ENCODE data around the gene SLC12A7. TPM values are rescaled to one million over a fixed set of nuclear protein-coding genes. Genes with fewer than 3 reads are reported as not detected.

The SLC12A7 gene
- total RNA-seq, 2 experiments from 2014 or later, result 0.06 TPM; not detected in 1

DNA sequence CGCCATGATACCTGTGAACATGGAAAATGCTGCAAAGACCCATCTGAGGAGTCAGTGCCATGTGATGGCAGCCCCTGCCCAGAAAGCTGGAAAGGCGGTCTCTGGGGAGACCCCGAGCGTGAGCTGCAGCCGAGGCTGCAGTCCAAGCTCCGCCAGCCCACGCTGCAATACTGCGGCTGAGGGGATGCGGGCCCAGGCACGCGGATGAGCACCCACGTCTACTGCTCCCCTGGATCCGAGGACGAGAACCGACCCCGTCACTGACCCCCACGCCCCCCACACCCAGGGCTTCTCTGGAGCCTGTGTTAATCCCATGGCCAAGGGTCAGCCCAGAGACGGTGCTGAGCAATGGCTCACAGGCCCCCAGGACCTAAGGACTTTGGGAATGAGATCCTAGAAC lies 32.4 kb downstream of the SLC12A7 start:
- H3K4me2 ChIP-seq (ENCODE audit: low read length), result no peak overlapping the region
- DNase-seq (ENCODE audit: low spot score), result no peak
- no peaks in the 10 kb centered on the region for H3K36me3 ChIP-seq (ENCODE audit: insufficient read depth, low read length)
- ChIA-PET CTCF (ENCODE audit: unreplicated experiment) (no interaction called here), POLR2A (no interaction called here)
- no peaks in the 10 kb centered on the region for H3K4me1 ChIP-seq (ENCODE audit: insufficient read depth, low read length, poor library complexity, severe bottlenecking)
- no peak overlapping the region for H3K4me3 ChIP-seq (ENCODE audit: low read depth, low read length, poor library complexity, severe bottlenecking)
- TF ChIP-seq EZH2phosphoT487 (IDR thresholded peaks at IDR 0.05; ENCODE audit: borderline replicate concordance, low read depth, low read length), result no peak
- TF ChIP-seq, protein P1, sequence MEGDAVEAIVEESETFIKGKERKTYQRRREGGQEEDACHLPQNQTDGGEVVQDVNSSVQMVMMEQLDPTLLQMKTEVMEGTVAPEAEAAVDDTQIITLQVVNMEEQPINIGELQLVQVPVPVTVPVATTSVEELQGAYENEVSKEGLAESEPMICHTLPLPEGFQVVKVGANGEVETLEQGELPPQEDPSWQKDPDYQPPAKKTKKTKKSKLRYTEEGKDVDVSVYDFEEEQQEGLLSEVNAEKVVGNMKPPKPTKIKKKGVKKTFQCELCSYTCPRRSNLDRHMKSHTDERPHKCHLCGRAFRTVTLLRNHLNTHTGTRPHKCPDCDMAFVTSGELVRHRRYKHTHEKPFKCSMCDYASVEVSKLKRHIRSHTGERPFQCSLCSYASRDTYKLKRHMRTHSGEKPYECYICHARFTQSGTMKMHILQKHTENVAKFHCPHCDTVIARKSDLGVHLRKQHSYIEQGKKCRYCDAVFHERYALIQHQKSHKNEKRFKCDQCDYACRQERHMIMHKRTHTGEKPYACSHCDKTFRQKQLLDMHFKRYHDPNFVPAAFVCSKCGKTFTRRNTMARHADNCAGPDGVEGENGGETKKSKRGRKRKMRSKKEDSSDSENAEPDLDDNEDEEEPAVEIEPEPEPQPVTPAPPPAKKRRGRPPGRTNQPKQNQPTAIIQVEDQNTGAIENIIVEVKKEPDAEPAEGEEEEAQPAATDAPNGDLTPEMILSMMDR (conservative IDR thresholded peaks at IDR 0.05; ENCODE audit: low read length), result no peak
- no TSS peak for BruUV-seq (replicated peaks)
- no peaks in the 10 kb centered on the region for H3K9me3 ChIP-seq (ENCODE audit: low read length)
- H3K79me2 ChIP-seq (ENCODE audit: insufficient read depth, low read depth, low read length), result no peaks in the 10 kb centered on the region
- intact Hi-C loops (cut with micrococcal nuclease; ENCODE audit: unreplicated experiment), result no loop called here
- no peaks in the 10 kb centered on the region for H3K9me2 ChIP-seq (ENCODE audit: insufficient read depth, low read length)
- no peak overlapping the region for H2AFZ ChIP-seq (ENCODE audit: low read length)
- no peak overlapping the region for H3K27ac ChIP-seq (ENCODE audit: low read depth, low read length, poor library complexity, severe bottlenecking)
- no peaks in the 10 kb centered on the region for H4K20me1 ChIP-seq (ENCODE audit: insufficient read depth, low read length)

DNA sequence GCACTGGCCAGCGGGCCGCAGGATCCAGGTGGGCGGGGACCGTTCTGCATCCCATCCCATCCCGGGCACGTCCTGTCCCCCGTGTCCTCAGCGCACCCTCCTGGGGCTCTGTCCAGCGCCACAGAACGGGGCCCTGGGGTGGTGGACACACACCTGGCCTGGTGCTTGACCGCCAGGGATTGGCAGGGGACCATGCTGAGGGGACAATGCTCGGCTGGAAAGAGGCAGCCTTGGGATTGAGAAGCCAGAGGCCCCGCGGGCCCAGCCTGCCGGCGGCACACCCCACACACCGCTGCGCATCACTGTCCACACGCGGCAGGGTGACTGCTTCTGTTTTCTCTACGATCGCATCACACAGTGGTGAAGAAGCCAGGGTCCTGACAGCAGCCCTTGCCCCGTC lies 33.0 kb downstream of the SLC12A7 start:
- Histone ChIP-seq H3K27ac (ENCODE audit: low read depth, low read length, poor library complexity, severe bottlenecking) (no peak overlapping the region), H3K4me2 (ENCODE audit: low read length) (no peak overlapping the region), H3K9me3 (ENCODE audit: low read length) (no peaks in the 10 kb centered on the region), H3K9me2 (ENCODE audit: insufficient read depth, low read length) (no peaks in the 10 kb centered on the region), H3K79me2 (ENCODE audit: insufficient read depth, low read depth, low read length) (no peaks in the 10 kb centered on the region), H4K20me1 (ENCODE audit: insufficient read depth, low read length) (no peaks in the 10 kb centered on the region), H3K36me3 (ENCODE audit: insufficient read depth, low read length) (no peaks in the 10 kb centered on the region), H2AFZ (ENCODE audit: low read length) (no peak overlapping the region), H3K4me3 (ENCODE audit: low read depth, low read length, poor library complexity, severe bottlenecking) (no peak overlapping the region), H3K4me1 (ENCODE audit: insufficient read depth, low read length, poor library complexity, severe bottlenecking) (no peaks in the 10 kb centered on the region)
- intact Hi-C loops (cut with micrococcal nuclease; ENCODE audit: unreplicated experiment), result no loop called here
- no peak for TF ChIP-seq EZH2phosphoT487 (IDR thresholded peaks at IDR 0.05; ENCODE audit: borderline replicate concordance, low read depth, low read length)
- TF ChIP-seq, protein P1 (conservative IDR thresholded peaks at IDR 0.05; ENCODE audit: low read length), result no peak
- ChIA-PET CTCF (ENCODE audit: unreplicated experiment) (no interaction called here), POLR2A (no interaction called here)
- BruUV-seq (replicated peaks), result no TSS peak
- no peak for DNase-seq (ENCODE audit: low spot score)

- Histone ChIP-seq H2AFZ (ENCODE audit: low read length) (no peak overlapping the region), H3K4me3 (ENCODE audit: low read depth, low read length, poor library complexity, severe bottlenecking) (no peak overlapping the region), H3K9me2 (ENCODE audit: insufficient read depth, low read length) (no peaks in the 10 kb centered on the region), H3K36me3 (ENCODE audit: insufficient read depth, low read length) (no peaks in the 10 kb centered on the region), H3K79me2 (ENCODE audit: insufficient read depth, low read depth, low read length) (no peaks in the 10 kb centered on the region), H3K4me1 (ENCODE audit: insufficient read depth, low read length, poor library complexity, severe bottlenecking) (no peaks in the 10 kb centered on the region), H4K20me1 (ENCODE audit: insufficient read depth, low read length) (no peaks in the 10 kb centered on the region), H3K9me3 (ENCODE audit: low read length) (no peaks in the 10 kb centered on the region), H3K27ac (ENCODE audit: low read depth, low read length, poor library complexity, severe bottlenecking) (no peak overlapping the region), H3K4me2 (ENCODE audit: low read length) (no peak overlapping the region)
- no TSS peak for BruUV-seq (replicated peaks)
- no peak for DNase-seq (ENCODE audit: low spot score)
- POLR2A ChIA-PET, result no interaction called here
- TF ChIP-seq, protein P1 (conservative IDR thresholded peaks at IDR 0.05; ENCODE audit: low read length), result no peak
- no peak for TF ChIP-seq EZH2phosphoT487 (IDR thresholded peaks at IDR 0.05; ENCODE audit: borderline replicate concordance, low read depth, low read length)
- CTCF ChIA-PET (ENCODE audit: unreplicated experiment), result interaction anchor here (0.5 kb wide), 1 partner anchor 11 kb away, joined by 3 read pairs; no protein-coding TSS in a partner anchor
- intact Hi-C loops (cut with micrococcal nuclease; ENCODE audit: unreplicated experiment), result no loop called here
These were observed 33.7 kb downstream of the SLC12A7 start for GRCh38 chr5:1078206-1078605.
